GM21526 (cell line): ENCODE measurements around the gene CRYGN.

Experiments
- ATAC-seq: cut with Tn5 transposase; IDR thresholded peaks from one replicate; pipeline ENCODE4 v1.9.1; 2021; ENCODE audit warnings: moderate library complexity; ENCODE audit not compliant: unreplicated experiment, low FRiP score

CRYGN gene

DNA sequence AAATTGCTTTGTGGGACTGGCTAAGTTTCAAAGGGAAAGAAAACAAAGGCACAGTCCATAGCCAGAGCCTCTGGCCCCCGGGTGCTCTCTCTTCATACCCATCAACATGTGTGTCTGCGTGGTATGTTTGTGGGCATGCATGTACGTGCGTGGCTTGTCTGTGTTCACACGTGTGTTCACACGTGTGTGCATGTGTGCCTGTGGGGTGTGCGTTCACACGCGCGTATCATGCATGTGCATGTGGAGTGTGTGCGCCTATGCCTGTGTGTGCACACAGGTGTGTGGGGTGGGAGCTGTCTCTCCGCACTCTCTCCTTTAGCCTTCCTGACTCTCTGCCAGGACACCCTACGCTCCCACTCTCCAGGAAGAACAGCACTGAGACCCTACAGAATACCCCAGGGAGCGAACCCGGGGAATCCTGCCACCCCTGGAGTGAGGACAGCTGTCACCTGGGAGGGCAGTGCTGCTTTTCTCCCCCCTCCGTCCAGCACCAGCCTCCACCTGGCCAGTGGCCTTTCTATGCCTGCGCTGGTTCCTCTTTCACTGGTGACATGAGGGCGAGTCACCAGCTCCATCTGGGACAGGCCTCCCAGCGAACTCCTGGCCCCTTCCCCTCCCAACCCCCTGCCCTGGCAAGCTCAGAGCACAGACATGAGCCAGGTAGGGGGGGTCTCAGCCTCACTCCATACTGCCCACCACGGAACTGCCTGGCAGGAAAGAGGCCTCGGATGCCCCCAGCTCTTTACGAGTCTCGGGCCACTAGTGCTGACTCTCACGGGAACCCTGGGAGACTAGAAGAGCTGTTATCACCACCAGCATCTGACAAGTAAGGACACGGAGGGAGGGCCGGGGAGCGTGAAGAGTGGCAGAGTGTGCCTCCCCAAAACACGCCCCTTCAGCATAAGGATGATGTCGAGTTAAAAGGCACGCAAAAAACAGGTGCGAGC, 46.6 kb downstream of the CRYGN start:
- ATAC-seq: no peak

GRCh38 chr7:151392426-151392825, 47.5 kb downstream of the CRYGN start:
- ATAC-seq: no peak

DNA sequence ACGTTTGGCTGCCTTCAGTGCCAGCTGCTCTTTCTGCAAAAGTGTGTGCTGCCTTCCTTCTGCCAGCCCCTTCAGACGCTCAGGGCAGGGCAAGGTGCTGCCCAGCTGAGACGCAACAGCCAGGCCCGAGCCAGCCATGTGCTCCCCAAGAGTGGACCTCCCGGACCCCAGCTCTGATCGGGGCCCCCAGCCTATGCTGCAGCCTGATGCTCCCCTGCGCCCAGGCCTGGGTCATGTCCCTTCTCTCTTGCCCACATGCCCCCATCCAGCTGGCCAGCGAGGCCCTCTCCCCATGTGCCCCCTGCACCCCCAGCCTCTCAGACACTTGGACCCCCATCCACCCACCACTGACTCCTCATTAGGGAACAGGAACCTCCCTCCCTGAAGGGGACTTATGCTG, 47.9 kb downstream of the CRYGN start:
- no peak for ATAC-seq

DNA sequence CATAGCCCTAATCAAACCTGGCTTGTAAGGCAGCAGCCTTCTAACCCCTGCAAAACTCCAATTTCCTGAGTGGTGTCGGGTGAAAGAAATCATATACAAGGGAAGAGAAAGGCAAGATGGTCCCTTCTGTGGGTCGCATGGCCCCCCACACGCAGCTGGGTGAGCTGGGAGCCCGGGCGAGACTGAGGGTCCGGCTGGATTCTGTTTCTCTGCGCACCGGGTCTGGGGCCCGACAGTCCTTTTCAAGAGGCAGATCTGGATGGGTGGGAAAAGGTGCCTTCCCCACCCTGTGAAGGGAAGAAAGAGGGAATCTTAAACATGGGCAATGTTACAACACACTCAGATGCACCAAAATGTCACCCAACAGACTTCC, 48.6 kb downstream of the CRYGN start:
- ATAC-seq: no peak

- ATAC-seq: no peak
Observed at GRCh38 chr7:151390598-151391357, 49.2 kb downstream of the CRYGN start.

- ATAC-seq: no peak
Observed at GRCh38 chr7:151389768-151390597, 50.0 kb downstream of the CRYGN start.

DNA sequence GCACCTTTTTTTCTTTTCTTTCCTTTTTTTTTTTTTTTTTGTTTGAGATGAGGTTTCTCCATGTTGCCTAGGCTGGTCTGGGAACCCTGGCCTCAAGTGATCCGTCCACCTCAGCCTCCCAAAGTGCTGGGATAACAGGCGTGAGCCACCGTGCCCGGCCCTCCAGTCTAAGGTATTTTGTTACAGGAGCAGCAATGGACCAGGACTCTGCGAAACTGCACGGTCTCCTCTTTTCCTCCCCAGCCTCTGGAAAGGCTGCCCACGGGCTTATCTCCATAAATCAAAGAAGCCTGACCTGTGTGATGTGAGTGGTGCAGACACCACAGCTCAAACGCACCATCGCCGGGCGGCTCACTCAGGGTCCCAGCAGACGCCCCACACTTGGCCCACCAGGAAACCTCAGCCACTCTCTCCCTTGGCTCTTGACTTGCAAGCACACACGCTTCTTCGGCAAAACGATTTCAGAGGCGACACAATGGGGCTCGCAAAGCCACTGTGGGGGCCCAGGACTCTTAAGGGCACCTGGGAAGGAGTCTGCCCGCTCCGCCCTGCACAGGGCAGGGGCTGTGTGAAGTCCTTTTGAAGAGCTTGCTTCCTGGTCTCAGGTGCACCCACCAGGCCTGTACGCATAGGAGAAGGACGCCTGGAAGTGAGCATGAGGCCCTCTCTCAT, 50.7 kb downstream of the CRYGN start:
- no peak for ATAC-seq

- ATAC-seq: no peak
Observed at GRCh38 chr7:151388430-151388829, 51.5 kb downstream of the CRYGN start.

- ATAC-seq: no peak
Observed at GRCh38 chr7:151388007-151388297, 52.0 kb downstream of the CRYGN start.

GRCh38 chr7:151387161-151388006, 52.6 kb downstream of the CRYGN start:
- no peak for ATAC-seq

GRCh38 chr7:151386301-151387160, 53.4 kb downstream of the CRYGN start:
- ATAC-seq: no peak

GRCh38 chr7:151385626-151386300, 54.2 kb downstream of the CRYGN start:
- no peak for ATAC-seq

DNA sequence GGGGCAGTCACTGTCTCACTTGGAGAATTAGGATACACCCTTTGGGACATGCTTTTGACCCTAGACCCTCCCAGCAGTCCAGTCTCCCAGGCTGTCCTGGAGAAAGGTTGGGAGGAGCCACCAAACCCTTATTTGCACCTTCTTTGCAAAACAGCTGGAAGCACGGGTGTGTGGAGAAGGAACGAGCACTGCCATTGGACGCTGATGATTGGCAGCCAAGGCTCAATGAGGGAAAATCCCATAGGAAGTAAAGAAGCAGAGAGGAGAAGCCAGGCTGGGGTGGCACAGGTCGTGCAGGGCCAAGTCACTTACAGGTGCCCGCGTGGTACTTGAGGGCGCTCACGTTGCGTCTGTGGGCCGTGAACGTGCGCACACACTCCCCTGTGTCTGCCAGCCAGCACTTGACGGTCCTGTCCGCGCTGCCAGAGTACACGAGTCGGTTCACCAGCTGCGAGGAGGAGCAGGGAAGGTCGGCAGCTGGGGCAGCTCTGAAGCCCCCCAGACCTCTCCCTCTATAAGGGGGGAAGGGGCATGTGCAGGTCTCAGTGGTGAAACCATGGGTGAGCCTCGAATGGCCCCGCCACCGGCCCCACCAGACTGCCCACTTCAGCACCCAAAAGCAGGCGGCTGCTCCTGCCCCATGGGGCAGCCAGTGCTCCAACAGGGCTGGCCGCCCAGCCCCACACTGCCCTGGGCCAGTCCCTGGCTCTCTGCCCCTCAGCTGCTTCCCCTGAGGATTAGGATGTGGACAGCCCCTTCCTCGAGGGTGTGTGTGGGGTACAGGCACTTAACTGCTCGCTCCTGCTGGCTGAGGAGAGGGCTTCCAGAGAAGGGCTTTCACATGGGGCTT, 54.9 kb downstream of the CRYGN start:
- ATAC-seq: no peak

GRCh38 chr7:151384352-151384697, 55.6 kb downstream of the CRYGN start:
- no peak for ATAC-seq

- ATAC-seq: no peak
Observed at GRCh38 chr7:151383638-151384351, 56.1 kb downstream of the CRYGN start.

GRCh38 chr7:151382079-151382885, 57.7 kb downstream of the CRYGN start:
- ATAC-seq: no peak
